ENCODE measurements around the gene AFF3.

Gene AFF3

DNA sequence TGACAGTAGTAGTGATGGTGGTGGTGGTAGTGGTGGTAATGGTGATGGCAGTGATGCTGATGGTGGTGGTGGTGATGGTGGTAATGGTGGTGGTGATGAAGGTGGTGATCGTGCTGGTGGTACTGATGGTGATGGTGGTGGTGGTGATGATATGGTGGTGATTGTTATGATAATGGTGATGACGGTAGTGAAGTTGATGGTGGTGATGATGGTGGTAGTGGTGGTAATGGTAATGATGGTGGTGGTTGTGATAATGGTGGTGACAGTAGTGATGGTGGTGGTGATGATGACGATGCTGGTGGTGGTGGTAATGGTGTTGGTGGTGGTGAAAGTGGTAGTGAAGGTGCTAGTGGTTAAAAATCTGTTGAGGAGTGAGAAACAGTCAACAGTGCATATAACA, 125.6 kb downstream of the AFF3 start:
- no peak for DNase-seq (ENCODE audit: low read depth in 1 of 2, low spot score in 1 of 2)

- DNase-seq (ENCODE audit: low read depth in 1 of 2, low spot score in 1 of 2) = no peak
Measured at GRCh38 chr2:100015849-100016248, 126.5 kb downstream of the AFF3 start.

DNA sequence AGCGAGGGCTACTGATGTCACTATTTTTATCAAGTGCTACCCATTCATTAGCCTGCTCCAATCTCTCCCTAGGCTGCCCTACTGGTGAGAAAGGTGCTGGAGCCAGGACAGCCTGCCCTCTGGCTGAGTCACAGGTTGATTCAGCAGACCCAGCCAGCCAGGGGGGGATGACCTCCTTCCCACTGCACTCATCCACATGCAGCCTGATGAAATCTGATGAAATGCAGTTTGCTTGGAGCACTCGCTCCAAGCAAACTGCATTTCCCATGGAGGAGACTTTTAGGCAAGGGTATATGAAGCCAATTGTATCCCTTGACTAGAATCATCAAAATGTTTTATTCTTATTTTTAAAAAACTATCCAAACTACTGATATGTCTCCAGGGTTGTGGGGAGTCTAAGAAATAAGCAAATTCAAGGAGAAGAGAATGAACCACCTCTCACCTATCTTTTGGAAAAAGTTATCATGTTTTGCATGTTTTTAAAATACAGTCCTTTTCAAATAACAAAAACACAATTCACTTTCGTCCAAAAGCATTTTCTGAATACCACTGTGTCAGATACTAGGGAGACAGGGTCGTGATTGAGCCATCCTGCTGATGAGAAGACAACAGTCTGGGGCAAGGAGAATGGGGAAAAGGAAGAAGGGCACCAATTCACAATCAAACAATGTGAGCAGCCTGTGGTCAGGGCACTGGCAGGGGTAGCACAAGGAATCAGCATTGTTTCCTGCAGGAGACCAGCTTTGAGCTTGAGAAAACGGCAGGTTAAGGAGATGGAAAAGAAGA, 128.3 kb downstream of the AFF3 start:
- DNase-seq (ENCODE audit: low read depth in 1 of 2, low spot score in 1 of 2) = no peak

DNA sequence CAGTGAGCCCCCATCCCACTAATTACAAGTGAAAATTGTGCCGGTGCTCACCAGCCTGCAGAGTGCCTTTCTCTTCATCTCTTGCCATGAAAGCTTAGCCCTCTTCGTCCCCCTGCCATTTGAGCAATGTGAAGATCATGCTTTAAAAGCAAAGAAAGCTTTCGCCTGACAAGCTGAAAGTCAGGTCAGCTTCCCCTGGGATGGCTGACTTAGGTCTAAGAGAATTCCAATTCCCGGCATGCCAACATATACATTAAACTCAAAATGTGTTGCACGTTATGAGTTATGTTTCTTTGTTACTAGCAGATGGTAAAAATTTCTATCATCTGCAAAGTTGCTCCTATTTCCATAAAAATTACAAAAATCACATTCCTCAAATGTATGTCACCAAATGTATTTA, 129.8 kb downstream of the AFF3 start:
- DNase-seq (ENCODE audit: low read depth in 1 of 2, low spot score in 1 of 2) = no peak

DNA sequence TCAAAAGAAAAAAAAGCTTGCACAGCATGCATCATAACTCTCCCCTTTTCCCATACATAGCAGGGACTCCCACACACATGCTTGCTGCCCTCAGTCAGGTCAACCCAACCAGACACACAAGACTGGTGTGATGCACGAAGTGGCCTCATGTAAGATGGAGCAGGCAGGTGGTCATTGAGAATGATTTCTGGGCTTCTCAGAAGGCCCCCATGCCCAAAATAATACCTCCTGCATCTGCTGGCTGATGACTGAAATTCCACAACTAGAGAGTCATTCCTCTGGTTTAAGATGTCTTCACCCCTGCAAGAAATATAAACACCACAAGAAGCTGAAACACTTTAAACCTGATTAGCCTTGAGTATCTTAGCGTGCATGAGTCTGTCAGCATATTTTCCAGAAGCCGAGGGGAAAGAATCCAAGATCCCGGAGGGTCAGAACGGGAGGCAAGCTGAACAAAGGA, 131.1 kb downstream of the AFF3 start:
- no peak for DNase-seq (ENCODE audit: low read depth in 1 of 2, low spot score in 1 of 2)

GRCh38 chr2:100010606-100011005, 131.8 kb downstream of the AFF3 start:
- no peak for DNase-seq (ENCODE audit: low read depth in 1 of 2, low spot score in 1 of 2)

DNA sequence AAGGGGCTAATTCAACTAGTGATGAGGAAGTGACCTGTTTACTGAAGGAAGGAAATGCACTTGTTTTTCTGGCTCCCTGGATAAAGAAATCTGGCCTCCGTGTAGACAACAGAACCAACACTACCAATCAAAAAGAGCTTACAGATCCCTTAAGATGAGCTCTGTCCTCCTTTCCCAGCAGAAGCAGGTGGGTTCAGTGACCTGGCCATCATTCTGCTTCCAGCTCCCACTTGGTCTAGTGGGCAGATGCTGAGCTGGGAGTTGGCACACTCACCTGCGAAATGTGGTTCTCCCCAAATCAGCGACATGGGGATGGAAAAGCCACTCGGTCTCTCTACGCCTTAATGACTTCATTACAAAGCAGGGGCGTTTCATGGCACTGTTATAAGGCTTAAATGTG, 132.6 kb downstream of the AFF3 start:
- no peak for DNase-seq (ENCODE audit: low read depth in 1 of 2, low spot score in 1 of 2)

DNA sequence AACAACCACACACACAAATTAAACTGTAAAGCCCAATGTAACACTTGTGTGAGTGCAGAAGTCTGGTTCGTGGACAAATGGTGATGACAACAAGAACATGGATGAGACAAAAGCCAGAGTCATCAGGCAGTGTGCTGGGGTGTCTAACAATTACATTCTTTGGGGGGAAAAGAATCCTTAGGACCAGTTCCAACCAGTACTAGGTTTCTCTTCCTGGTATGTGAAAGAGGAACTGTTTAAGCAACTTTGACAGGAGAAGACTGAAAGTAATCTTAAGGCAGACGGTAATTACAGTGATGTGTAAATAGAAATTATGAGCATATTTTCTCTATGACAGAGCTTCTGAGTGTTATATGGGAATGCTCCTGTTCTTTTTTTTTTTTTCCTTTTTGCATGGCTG, 133.4 kb downstream of the AFF3 start:
- no peak for DNase-seq (ENCODE audit: low read depth in 1 of 2, low spot score in 1 of 2)

DNA sequence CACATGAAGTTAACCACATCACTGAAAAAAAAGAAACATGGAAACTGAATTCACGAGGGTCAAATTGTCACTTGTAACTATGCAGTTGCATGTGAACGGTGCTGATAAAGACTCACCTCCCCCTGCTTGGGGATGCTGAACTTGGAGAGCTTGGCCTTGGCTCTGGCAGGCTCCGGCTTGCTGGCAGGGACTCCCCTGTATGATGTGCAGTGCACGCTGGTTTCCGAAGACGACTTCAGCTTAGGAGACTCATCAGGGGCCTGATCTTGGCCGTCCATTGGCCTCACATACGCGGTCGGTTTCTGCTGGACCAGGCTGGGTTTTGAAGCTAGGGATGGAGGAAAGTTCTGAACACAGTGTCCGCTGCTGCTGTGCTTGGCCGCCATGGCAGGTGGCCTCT, 135.9 kb downstream of the AFF3 start:
- no peak for DNase-seq (ENCODE audit: low read depth in 1 of 2, low spot score in 1 of 2)

GRCh38 chr2:100004959-100005387, 137.4 kb downstream of the AFF3 start:
- DNase-seq (ENCODE audit: low read depth in 1 of 2, low spot score in 1 of 2) = no peak

- DNase-seq (ENCODE audit: low read depth in 1 of 2, low spot score in 1 of 2) = no peak
Measured at GRCh38 chr2:100004348-100004884, 138.0 kb downstream of the AFF3 start.

- no peak for DNase-seq (ENCODE audit: low read depth in 1 of 2, low spot score in 1 of 2)
Measured at GRCh38 chr2:100002059-100002458, 140.3 kb downstream of the AFF3 start.

- no peak for DNase-seq (ENCODE audit: low read depth in 1 of 2, low spot score in 1 of 2)
Measured at GRCh38 chr2:100000915-100001707, 141.3 kb downstream of the AFF3 start.

- DNase-seq (ENCODE audit: low read depth in 1 of 2, low spot score in 1 of 2) = no peak
Measured at GRCh38 chr2:99998651-99999320, 143.6 kb downstream of the AFF3 start.

GRCh38 chr2:99989905-99990304, 152.5 kb downstream of the AFF3 start:
- no peak for DNase-seq (ENCODE audit: low read depth in 1 of 2, low spot score in 1 of 2)

DNA sequence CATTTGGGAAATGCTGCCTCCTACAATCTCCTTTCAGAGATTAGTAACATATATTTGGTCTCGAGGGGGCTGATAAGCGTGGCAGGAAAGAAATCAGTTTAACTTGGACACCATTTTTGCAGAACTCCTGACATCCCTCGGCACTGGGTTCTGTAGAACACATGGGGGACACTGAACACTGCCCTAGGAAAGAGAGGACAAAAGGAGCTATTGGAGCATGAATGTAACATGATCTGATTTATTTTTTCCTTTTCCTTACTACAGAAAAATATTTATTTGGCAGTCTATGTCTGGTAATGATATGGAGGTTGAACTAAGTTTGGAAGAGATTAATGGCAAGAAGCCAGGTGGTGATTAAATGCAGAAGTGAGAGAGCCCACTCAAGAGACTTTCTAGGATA, 153.8 kb downstream of the AFF3 start:
- DNase-seq (ENCODE audit: low read depth in 1 of 2, low spot score in 1 of 2) = no peak

GRCh38 chr2:99987160-99987559, 155.2 kb downstream of the AFF3 start:
- no peak for DNase-seq (ENCODE audit: low read depth in 1 of 2, low spot score in 1 of 2)

GRCh38 chr2:99984799-99985515, 157.4 kb downstream of the AFF3 start:
- DNase-seq (ENCODE audit: low read depth in 1 of 2, low spot score in 1 of 2) = no peak

DNA sequence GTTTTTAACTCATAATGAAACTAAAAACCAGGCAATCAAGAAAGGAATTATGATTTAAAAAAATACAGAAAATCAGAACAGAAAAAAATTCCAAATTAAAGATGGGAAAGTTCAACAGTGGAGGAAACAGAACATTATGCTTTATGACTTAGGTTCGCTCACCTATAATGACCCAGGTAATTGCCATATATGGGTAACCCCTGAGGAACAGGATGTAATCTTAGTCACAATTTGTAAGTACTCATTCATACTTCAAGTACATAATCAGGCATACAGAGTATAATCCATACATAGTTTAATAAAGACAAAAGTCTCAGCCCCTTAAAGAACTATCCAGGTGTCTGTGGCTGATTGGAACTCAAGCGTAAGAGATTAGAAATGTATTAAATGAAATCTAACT, 159.6 kb downstream of the AFF3 start:
- DNase-seq (ENCODE audit: low read depth in 1 of 2, low spot score in 1 of 2) = no peak

- DNase-seq (ENCODE audit: low read depth in 1 of 2, low spot score in 1 of 2) = no peak
Measured at GRCh38 chr2:99981840-99982239, 160.6 kb downstream of the AFF3 start.

DNA sequence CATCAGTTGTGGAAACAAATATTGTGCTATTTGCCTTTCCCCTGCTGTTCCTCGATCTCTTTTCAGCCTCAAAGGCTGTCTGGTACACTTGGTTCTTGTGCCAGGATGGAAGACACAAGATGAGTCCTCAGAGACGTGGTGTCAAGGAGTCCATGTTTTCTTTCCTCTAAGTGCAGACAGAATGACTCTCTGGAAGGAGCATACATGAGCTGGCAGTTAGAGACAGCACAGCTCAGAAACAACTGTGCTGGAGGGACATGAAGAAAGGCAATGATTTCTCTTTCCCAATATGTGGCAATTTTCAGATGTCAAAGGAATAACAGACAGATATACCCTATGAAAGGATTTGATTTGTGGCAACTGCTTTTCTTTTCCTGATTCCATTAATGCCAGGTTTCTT, 162.2 kb downstream of the AFF3 start:
- no peak for DNase-seq (ENCODE audit: low read depth in 1 of 2, low spot score in 1 of 2)

Measured in activated CD4-positive, alpha-beta T cell treated with anti-CD3 and anti-CD28 coated beads, Interleukin-2, amount 50 U/mL, for 24 hours (primary cell).